PFSK-1 (cell line): Measurements from ENCODE around the gene VWA5B1.

Experiments used
- POLR2AphosphoS5 ChIP-seq: IDR thresholded peaks from 2 replicates; pipeline ENCODE4 v1.6.1; 2012; ENCODE audit warnings: low read depth, mild to moderate bottlenecking, control low read depth, low read length, moderate library complexity
- TAF1 ChIP-seq: IDR thresholded peaks from 2 replicates; pipeline ENCODE4 v1.6.1; 2012; ENCODE audit warnings: low read length, control low read depth, borderline replicate concordance; ENCODE audit not compliant: insufficient read depth

- TF ChIP-seq TAF1: no peak
- no peak for TF ChIP-seq POLR2AphosphoS5
Observed at GRCh38 chr1:20366056-20366462, 75.4 kb downstream of the VWA5B1 start.
